ENCODE data around the gene ATF6B. TPM values are rescaled to one million over a fixed set of nuclear protein-coding genes. Genes with fewer than 3 reads are reported as not detected.
A peak's percentile ranks its signal among the peaks of the same experiment; 100 is the strongest.

Gene ATF6B
- total RNA-seq, 1 experiment from 2014 or later = 45.3 TPM

DNA sequence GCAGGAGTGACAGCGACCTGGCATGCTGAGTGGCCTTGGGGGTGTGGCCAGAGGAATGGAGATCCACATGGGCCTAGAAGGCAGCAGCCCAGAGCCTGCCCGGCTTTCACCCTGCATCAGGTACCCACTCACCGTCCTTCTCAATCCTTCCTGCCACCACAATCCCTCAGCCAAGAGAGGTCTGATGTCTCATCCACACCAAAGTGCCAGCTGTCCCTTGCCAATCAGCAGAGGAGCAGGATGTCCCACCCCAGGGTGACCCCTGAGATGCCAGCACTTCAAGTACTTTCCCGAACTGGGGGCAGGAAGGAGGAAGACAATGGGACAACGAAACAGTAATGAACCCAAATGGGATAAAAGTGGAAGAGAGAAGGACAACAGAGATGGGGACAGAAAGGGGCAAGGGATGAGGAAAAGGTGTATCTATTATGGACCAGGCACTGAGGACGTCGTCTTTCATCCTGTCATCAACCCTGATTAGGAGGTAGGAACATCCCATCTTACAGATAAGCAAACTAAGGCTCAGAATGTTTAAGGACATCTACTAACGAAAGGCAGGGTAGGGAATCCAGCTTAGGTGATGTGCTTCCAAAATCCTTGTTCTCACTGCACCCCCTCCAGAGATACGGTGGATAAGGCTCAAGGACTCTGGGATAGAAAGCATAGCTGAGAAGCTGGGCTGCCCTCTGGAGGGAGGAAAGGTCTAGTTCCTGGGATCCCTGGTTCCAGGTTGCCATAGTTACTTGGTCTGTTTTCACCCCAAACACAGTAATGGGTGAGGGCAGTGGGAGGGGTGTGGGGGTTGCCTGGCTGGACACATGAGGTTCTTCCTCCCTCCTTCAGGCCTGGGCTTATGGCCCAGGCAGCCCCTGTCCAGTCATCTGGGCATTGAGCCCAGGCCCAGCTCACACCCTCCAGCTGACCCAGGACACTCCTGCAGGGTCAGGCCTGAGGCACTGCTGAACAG lies 14.4 kb downstream of the ATF6B start:
- Histone ChIP-seq H3K18ac (ENCODE audit: insufficient read length, low read depth, low read length) (peak overlapping the region; percentile 49), H3K79me1 (ENCODE audit: insufficient read depth, low read depth, low read length, poor library complexity, severe bottlenecking) (no peaks in the 10 kb centered on the region), H2AK5ac (ENCODE audit: insufficient read length, low read length) (no peak overlapping the region), H2BK20ac (ENCODE audit: low read depth, low read length, poor library complexity, severe bottlenecking) (no peak overlapping the region), H2BK5ac (ENCODE audit: insufficient read length, low read length) (no peak overlapping the region), H3K27me3 (ENCODE audit: insufficient read depth, low read length) (no peaks in the 10 kb centered on the region), H3K27ac (ENCODE audit: insufficient read length, low read depth, low read length) (no peak overlapping the region), H2BK120ac (ENCODE audit: low read depth, low read length, poor library complexity, severe bottlenecking) (no peak overlapping the region), H3K23me2 (ENCODE audit: insufficient read length, low read depth, low read length, poor library complexity, severe bottlenecking) (no peaks in the 10 kb centered on the region), H3T11ph (ENCODE audit: low read length) (no peak overlapping the region), H3K4ac (ENCODE audit: low read depth, low read length) (no peak overlapping the region), H4K8ac (replicated peaks; ENCODE audit: insufficient read length, low read depth, low read length) (no peak overlapping the region), H4K91ac (ENCODE audit: insufficient read length, low read depth, low read length) (no peak overlapping the region), H3K79me2 (ENCODE audit: insufficient read depth, low read length) (no peaks in the 10 kb centered on the region), H2BK15ac (ENCODE audit: low read depth, low read length) (no peak overlapping the region), H3K14ac (ENCODE audit: insufficient read depth, low read length) (peak overlapping the region; percentile 17; the same call in 1 of the 2 replicates), H4K20me1 (ENCODE audit: control insufficient read depth, insufficient read depth, insufficient read length) (no peaks in the 10 kb centered on the region), H3K4me1 (ENCODE audit: insufficient read depth, low read length) (no peaks in the 10 kb centered on the region; the same call in 1 of the 2 replicates), H2BK12ac (ENCODE audit: insufficient read length, low read depth, low read length) (no peak overlapping the region), H3K56ac (ENCODE audit: insufficient read length, low read depth, low read length) (no peak overlapping the region), H2AFZ (ENCODE audit: low read length) (no peak overlapping the region), H3K23ac (ENCODE audit: insufficient read length, low read depth, low read length) (no peak overlapping the region), H3K9me3 (ENCODE audit: control insufficient read depth, low read depth, low read length) (no peaks in the 10 kb centered on the region), H4K5ac (ENCODE audit: insufficient read length, low read depth, low read length) (no peak overlapping the region), H3K4me2 (ENCODE audit: insufficient read depth, insufficient read length, low read length) (no peak overlapping the region), H3K9ac (ENCODE audit: extremely low read depth, insufficient read length, low read length) (no peak overlapping the region)
- peak; percentile 78 for DNase-seq
- Mint-ChIP-seq H3K36me3 (ENCODE audit: insufficient read depth in 1 of 3, low read depth in 3 of 3) (peaks cover 2 to 35% (median 34%) of the 10 kb centered on the region in 3 experiments; a peak in 5 of 7 replicates), H3K4me3 (no peak overlapping the region; a peak in 1 of 5 replicates), H3K9me3 (no peaks in the 10 kb centered on the region; a peak in 1 of 5 replicates), H3K4me1 (peaks cover 9 to 13% of the 10 kb centered on the region in 2 experiments), H3K27ac (peak overlapping the region in 1 of 3 experiments; percentile 49; a peak in 4 of 7 replicates), H3K27me3 (ENCODE audit: low read depth) (peaks cover 9% of the 10 kb centered on the region)
- no CpG with 5 or more reads among the region's 9 CpGs for WGBS (ENCODE audit: extremely low coverage, insufficient read length, low lambda C conversion rate)
- TF ChIP-seq, protein P1, sequence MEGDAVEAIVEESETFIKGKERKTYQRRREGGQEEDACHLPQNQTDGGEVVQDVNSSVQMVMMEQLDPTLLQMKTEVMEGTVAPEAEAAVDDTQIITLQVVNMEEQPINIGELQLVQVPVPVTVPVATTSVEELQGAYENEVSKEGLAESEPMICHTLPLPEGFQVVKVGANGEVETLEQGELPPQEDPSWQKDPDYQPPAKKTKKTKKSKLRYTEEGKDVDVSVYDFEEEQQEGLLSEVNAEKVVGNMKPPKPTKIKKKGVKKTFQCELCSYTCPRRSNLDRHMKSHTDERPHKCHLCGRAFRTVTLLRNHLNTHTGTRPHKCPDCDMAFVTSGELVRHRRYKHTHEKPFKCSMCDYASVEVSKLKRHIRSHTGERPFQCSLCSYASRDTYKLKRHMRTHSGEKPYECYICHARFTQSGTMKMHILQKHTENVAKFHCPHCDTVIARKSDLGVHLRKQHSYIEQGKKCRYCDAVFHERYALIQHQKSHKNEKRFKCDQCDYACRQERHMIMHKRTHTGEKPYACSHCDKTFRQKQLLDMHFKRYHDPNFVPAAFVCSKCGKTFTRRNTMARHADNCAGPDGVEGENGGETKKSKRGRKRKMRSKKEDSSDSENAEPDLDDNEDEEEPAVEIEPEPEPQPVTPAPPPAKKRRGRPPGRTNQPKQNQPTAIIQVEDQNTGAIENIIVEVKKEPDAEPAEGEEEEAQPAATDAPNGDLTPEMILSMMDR (conservative IDR thresholded peaks at IDR 0.05) = peak; percentile 46; the same call in 2 of the 3 replicates

Data from H9 (cell line).